ENCODE results near the gene RGS18.

RGS18 gene

GRCh38 chr1:192183788-192184187, 25.5 kb downstream of the RGS18 start (continued):
- no peak for TF ChIP-seq CREB5 (CRISPR knock-in tag; IDR thresholded peaks at IDR 0.05; ENCODE audit: low read depth)

GRCh38 chr1:192186197-192186596, 27.9 kb downstream of the RGS18 start:
- TF ChIP-seq ZNF70 (CRISPR knock-in tag; IDR thresholded peaks at IDR 0.05) (no peak), ARNTL (CRISPR knock-in tag; IDR thresholded peaks at IDR 0.05; ENCODE audit: borderline replicate concordance, low read depth) (no peak), TOX (CRISPR knock-in tag; IDR thresholded peaks at IDR 0.05; ENCODE audit: borderline replicate concordance) (no peak), ZC3H10 (CRISPR knock-in tag; IDR thresholded peaks at IDR 0.05) (no peak), CSRNP3 (CRISPR knock-in tag; IDR thresholded peaks at IDR 0.05) (no peak), PATZ1 (CRISPR knock-in tag; IDR thresholded peaks at IDR 0.05; ENCODE audit: borderline replicate concordance) (no peak), ZNF8 (CRISPR knock-in tag; IDR thresholded peaks at IDR 0.05) (no peak), BACH2 (CRISPR knock-in tag; IDR thresholded peaks at IDR 0.05; ENCODE audit: borderline replicate concordance) (no peak), TSHZ2 (CRISPR knock-in tag; IDR thresholded peaks at IDR 0.05) (no peak), RARB (CRISPR knock-in tag; IDR thresholded peaks at IDR 0.05) (no peak)
- no peak for ATAC-seq

- TF ChIP-seq BACH2 (CRISPR knock-in tag; IDR thresholded peaks at IDR 0.05; ENCODE audit: borderline replicate concordance) = no peak
- no peak for TF ChIP-seq ESRRG (CRISPR knock-in tag; IDR thresholded peaks at IDR 0.05)
- TF ChIP-seq ZNF565 (CRISPR knock-in tag; conservative IDR thresholded peaks at IDR 0.05; ENCODE audit: low read depth) = no peak
- no peak for TF ChIP-seq TOX (CRISPR knock-in tag; IDR thresholded peaks at IDR 0.05; ENCODE audit: borderline replicate concordance)
- TF ChIP-seq CSRNP3 (CRISPR knock-in tag; IDR thresholded peaks at IDR 0.05) = no peak
- TF ChIP-seq PATZ1 (CRISPR knock-in tag; IDR thresholded peaks at IDR 0.05; ENCODE audit: borderline replicate concordance) = no peak
- no peak for TF ChIP-seq TCF4 (CRISPR knock-in tag; IDR thresholded peaks at IDR 0.05; ENCODE audit: borderline replicate concordance)
- no peak for TF ChIP-seq ARNTL (CRISPR knock-in tag; IDR thresholded peaks at IDR 0.05; ENCODE audit: borderline replicate concordance, low read depth)
- TF ChIP-seq GLIS3 (CRISPR knock-in tag; IDR thresholded peaks at IDR 0.05) = no peak
- TF ChIP-seq RARB (CRISPR knock-in tag; IDR thresholded peaks at IDR 0.05) = no peak
- TF ChIP-seq ZNF8 (CRISPR knock-in tag; IDR thresholded peaks at IDR 0.05) = no peak
- no peak for TF ChIP-seq ZNF70 (CRISPR knock-in tag; IDR thresholded peaks at IDR 0.05)
- no peak for TF ChIP-seq PPARA (CRISPR knock-in tag; IDR thresholded peaks at IDR 0.05; ENCODE audit: borderline replicate concordance)
- no peak for TF ChIP-seq ZFP3 (CRISPR knock-in tag; IDR thresholded peaks at IDR 0.05)
- no peak for TF ChIP-seq POU6F1 (CRISPR knock-in tag; IDR thresholded peaks at IDR 0.05; ENCODE audit: borderline replicate concordance, low read depth)
- no peak for TF ChIP-seq CSDC2 (CRISPR knock-in tag; IDR thresholded peaks at IDR 0.05)
- TF ChIP-seq ISL1 (CRISPR knock-in tag; IDR thresholded peaks at IDR 0.05) = no peak
- no peak for TF ChIP-seq ZFP30 (CRISPR knock-in tag; IDR thresholded peaks at IDR 0.05)
- ATAC-seq = no peak
Observed at GRCh38 chr1:192190066-192190465, 31.8 kb downstream of the RGS18 start.

Measured in SK-N-SH treated with all-trans-retinoic acid at 6 μM for 48 hours (cell line).